Measurements from ENCODE around the gene PFAS. TPM values are rescaled to one million over a fixed set of nuclear protein-coding genes. Genes with fewer than 3 reads are reported as not detected.

Gene PFAS
- total RNA-seq, 1 donor from 2014 or later = 117 TPM

DNA sequence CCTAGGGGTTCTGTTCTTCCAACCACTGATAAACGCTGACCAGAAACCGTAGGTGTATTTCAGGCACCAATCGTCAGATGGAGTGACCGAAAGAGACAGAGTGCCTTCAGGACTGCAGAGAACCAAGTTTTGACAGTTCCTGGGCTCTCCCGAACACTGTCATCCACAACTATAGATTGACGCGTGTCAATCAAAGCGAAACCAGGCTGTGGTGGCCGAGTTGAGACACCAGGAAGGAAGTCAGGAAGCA is 26.8 kb upstream of the PFAS start:
- TF ChIP-seq, protein P1, sequence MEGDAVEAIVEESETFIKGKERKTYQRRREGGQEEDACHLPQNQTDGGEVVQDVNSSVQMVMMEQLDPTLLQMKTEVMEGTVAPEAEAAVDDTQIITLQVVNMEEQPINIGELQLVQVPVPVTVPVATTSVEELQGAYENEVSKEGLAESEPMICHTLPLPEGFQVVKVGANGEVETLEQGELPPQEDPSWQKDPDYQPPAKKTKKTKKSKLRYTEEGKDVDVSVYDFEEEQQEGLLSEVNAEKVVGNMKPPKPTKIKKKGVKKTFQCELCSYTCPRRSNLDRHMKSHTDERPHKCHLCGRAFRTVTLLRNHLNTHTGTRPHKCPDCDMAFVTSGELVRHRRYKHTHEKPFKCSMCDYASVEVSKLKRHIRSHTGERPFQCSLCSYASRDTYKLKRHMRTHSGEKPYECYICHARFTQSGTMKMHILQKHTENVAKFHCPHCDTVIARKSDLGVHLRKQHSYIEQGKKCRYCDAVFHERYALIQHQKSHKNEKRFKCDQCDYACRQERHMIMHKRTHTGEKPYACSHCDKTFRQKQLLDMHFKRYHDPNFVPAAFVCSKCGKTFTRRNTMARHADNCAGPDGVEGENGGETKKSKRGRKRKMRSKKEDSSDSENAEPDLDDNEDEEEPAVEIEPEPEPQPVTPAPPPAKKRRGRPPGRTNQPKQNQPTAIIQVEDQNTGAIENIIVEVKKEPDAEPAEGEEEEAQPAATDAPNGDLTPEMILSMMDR (conservative IDR thresholded peaks at IDR 0.05) = no peak
- Mint-ChIP-seq H3K27me3 (peaks cover 38% of the 10 kb centered on the region), H3K4me1 (ENCODE audit: unreplicated experiment) (peaks cover 37% of the 10 kb centered on the region), H3K4me3 (peak overlapping the region; percentile 98), H3K36me3 (peaks cover 17% of the 10 kb centered on the region), H3K9me3 (no peaks in the 10 kb centered on the region), H3K27ac (peak overlapping the region; percentile 100)
- no peak for DNase-seq (ENCODE audit: extremely low spot score, unreplicated experiment)

DNA sequence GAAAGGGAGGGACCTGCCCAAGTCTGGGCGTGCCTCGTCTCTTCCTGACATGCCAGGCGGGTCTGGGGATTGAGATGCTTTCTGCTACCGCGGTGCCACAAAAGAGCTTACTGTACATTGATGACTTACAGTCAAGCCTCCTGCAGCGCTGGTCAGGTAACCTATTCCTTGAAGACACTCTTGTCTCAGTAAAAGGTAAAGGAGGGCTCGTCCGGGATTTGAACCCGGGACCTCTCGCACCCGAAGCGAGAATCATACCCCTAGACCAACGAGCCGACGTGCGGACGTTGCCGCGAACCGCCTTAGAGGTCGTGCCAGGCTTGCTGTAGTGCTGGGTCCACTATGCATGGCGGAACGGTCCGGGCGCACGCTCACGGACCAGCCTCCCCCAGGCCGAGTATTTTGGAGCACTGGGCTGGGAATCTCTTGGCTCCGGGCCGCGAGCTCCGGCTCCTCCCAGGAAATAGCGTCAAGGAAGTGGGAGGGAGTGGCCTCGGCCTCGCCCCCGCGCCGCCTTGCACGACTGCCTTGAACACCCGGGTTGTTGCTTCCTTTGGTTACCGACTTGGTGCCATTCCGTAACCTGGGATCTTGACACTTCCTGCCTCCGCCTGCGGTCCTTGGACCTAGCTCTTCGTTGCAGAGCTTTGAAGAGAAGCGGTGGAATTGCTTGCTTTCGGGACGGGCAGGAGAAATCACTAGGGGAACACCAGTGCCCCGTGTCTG is 26.3 kb upstream of the PFAS start:
- no peaks in the 10 kb centered on the region for H3K9me3 Mint-ChIP-seq
- peaks cover 38% of the 10 kb centered on the region for H3K27me3 Mint-ChIP-seq
- peak; percentile 95 for DNase-seq (ENCODE audit: extremely low spot score, unreplicated experiment)
- peaks cover 42% of the 10 kb centered on the region for H3K4me1 Mint-ChIP-seq (ENCODE audit: unreplicated experiment)
- TF ChIP-seq, protein P1 (conservative IDR thresholded peaks at IDR 0.05) = no peak
- H3K27ac Mint-ChIP-seq = peak overlapping the region; percentile 100
- H3K36me3 Mint-ChIP-seq = peaks cover 17% of the 10 kb centered on the region
- peak overlapping the region; percentile 98 for H3K4me3 Mint-ChIP-seq

DNA sequence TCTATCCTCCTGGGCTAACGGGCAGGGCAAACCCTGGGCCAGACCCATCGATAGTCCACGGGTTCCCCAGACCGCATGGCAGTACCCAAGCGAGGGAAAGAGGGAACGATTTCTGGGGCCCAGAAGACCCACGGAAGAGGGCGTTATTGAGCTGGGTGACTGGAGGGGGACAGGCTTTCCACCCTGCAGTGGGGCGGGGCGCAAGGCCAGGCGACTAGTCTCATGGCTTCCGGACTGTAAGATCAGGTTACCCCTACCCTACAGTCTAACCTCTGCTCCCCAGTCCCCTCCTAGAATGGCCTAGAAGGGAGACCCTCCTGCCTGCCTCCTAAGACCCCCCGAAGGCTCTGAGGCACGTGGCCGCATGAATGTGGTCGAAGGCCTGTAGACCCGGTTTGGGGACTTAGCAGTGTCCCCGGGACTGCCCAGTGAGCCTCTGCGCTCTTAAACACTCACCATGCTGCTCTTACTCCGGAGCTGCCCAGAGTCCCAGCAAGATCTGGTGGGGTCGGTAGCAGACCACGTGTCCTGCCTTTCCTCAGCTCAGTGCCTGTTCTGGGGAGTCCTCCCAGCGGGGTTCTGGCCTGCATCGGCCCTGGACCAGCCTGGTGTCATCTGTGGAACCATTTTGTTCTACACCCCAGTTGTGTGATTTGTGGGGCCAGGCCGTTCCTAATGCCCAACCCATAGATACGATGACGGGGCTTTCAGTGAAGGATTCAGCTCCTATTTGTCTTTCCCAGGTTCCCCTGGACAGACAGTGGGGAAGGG is 25.5 kb upstream of the PFAS start:
- H3K27ac Mint-ChIP-seq = peak overlapping the region; percentile 100

DNA sequence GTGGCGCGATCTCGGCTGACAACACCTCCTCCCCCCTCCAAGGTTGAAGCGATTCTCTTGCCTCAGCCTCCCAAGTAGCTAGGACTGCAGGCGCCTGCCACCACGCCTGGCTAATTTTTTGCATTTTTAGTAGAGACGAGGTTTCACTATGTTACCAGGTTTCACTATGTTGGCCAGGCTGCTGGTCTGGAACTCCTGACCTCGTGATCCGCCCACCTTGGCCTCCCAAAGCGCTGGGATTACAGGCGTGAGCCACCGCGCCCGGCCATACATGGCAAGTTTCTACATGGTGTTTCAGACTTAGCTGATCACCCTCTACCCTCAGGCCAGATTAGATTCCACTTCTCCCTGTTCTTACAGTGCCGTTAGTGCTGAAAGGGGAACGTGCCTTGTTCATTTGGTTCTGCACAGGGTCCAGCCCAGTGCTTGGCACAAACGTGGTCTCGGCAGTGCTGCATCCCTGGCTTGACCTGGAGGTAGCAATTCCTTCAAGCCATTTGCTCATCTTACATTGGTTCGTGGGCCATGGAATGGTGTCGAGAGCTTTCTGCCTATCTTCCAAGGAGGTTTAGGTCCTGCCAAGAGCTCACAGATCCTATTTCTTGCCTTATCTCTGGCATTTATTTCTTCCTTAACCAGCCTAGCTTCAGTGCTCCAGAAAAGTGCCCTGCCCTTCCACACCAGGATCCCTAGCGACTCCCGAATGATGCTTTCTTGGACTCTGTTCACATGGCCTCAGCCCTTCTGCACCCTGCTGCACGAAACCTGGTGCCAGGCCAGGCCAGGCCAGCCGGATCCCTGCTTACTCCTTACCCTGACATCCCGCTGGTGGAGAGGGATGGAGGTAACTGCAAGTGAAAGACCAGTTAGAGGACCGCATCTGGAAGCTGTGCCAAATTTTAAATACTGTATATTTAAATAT is 23.9 kb upstream of the PFAS start:
- H3K4me1 Mint-ChIP-seq (ENCODE audit: unreplicated experiment) = peaks cover 36% of the 10 kb centered on the region
- peaks cover 22% of the 10 kb centered on the region for H3K36me3 Mint-ChIP-seq
- TF ChIP-seq, protein P1 (conservative IDR thresholded peaks at IDR 0.05) = no peak
- peak overlapping the region; percentile 100 for H3K27ac Mint-ChIP-seq
- no peak for DNase-seq (ENCODE audit: extremely low spot score, unreplicated experiment)
- peak overlapping the region; percentile 66 for H3K4me3 Mint-ChIP-seq
- peaks cover 38% of the 10 kb centered on the region for H3K27me3 Mint-ChIP-seq
- no peaks in the 10 kb centered on the region for H3K9me3 Mint-ChIP-seq

More for the DNA sequence above, 25.5 kb upstream of the PFAS start:
- Mint-ChIP-seq H3K36me3 (peaks cover 17% of the 10 kb centered on the region), H3K4me3 (peak overlapping the region; percentile 98), H3K9me3 (no peaks in the 10 kb centered on the region), H3K27me3 (peaks cover 38% of the 10 kb centered on the region), H3K4me1 (ENCODE audit: unreplicated experiment) (peaks cover 36% of the 10 kb centered on the region)
- DNase-seq (ENCODE audit: extremely low spot score, unreplicated experiment) = no peak
- TF ChIP-seq, protein P1 (conservative IDR thresholded peaks at IDR 0.05) = no peak

DNA sequence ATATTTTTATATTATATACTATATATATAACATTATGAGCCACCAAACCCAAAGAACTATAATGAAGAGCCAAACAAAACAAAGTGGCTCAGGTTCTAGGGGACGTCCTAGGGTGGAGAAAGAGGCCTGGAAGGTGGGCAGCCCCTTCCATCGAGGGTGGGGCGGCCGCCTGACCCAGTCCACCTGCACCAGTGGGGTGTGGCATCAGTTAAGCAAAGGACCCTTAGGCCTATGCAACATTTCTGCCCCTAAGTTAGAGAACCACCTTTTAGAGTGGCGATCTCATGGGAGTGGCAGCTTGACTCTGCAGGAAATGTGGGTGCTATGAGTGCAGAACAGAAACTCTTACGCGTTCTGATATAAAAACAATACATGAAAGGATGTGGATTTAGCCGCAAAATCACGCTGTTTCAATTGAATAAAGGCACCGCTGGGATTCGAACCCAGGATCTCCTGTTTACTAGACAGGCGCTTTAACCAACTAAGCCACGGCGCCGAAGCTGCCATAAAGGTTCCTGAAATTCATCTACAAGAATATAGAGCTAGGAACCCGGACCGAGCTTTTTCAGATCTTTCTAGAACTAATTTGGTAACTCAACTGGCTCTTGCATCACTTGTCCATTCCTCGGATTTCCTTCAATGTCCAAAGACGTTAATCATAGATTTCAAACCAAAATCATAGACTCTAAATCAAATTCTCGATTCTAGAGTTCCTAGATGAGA is 23.1 kb upstream of the PFAS start:
- peaks cover 33% of the 10 kb centered on the region for H3K27me3 Mint-ChIP-seq
- peak overlapping the region; percentile 98 for H3K27ac Mint-ChIP-seq
- TF ChIP-seq, protein P1 (conservative IDR thresholded peaks at IDR 0.05) = no peak
- H3K36me3 Mint-ChIP-seq = peaks cover 22% of the 10 kb centered on the region
- peaks cover 31% of the 10 kb centered on the region for H3K4me1 Mint-ChIP-seq (ENCODE audit: unreplicated experiment)
- peak overlapping the region; percentile 90 for H3K4me3 Mint-ChIP-seq
- H3K9me3 Mint-ChIP-seq = no peaks in the 10 kb centered on the region
- no peak for DNase-seq (ENCODE audit: extremely low spot score, unreplicated experiment)

Measured in type B pancreatic cell (in vitro differentiated cells).